CD4-positive, alpha-beta T cell treated with Interleukin-6 at 100 ng/mL for 8 hours (primary cell): ENCODE results near the gene CRADD.
"Not testable (repeated sequence)": the region's sequence is repeated elsewhere in the genome, so short reads cannot be mapped to it uniquely, and the experiment has no call there.

Experiments
- DNase-seq: peaks from one replicate; pipeline ENCODE4 v3.0.0-alpha.2; 2020; ENCODE audit warnings: mixed read lengths, low spot score

Gene CRADD

DNA sequence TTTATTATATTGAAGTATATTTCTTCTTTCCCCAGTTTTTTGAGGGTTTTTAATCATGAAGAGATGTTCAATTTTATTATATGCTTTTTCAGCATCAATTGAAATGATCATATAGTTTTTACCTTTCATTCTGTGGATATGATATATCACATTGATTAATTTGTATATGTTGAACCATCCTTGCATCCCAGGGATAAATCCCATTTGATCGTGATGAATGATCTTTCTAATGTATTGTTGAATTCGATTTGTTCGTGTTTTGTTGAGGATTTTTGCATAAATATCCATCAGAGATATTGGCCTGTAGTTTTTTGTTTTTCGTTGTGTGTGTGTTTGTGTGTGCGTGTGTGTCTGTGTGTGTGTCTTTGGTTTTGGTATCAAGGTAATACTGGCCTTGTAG, 196.4 kb downstream of the CRADD start:
- no peak for DNase-seq

GRCh38 chr12:93875157-93875556, 198.0 kb downstream of the CRADD start:
- DNase-seq: no peak

GRCh38 chr12:93876360-93876759, 199.2 kb downstream of the CRADD start:
- no peak for DNase-seq

DNA sequence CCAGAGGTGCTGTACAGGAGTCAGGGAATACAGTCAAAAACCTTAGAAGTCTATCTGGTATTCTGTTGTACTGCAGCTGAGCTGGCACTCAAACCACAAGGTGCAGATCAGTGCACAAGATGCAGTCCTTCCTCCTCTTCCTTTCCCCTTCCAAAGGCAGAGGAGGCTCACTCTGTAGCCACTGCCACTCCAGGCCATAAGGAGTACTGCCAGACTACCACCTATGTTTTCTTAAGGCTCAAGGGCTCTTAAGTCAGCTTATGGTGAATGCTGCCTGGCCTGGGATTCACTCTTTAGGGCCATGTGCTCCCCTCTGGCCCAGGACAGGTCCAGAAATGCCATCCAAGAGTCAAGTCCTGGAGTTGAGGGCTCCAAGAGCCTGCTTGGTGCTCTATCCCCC, 200.3 kb downstream of the CRADD start:
- DNase-seq: no peak

- DNase-seq: no peak
Measured at GRCh38 chr12:93879476-93880421, 202.6 kb downstream of the CRADD start.

GRCh38 chr12:93880853-93881522, 203.8 kb downstream of the CRADD start:
- no peak for DNase-seq

DNA sequence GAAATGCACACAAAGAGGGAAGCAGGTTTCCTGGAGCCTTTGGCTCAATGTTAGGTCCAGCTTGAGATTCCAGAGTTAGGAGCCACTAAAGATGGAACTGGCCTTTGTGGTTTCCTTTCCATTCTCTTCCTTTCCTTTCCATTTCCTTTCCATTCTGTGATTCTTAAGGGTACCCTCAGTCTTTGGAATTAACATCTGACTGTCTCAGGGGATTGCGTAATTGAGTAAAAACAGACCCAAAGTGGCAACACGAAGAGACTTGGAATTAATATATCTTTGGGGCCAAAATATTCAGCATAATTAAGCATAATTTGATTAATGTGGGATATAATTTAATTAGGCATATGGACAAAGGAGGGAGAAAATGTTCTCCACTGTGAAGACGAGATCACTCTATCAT, 205.6 kb downstream of the CRADD start:
- no peak for DNase-seq

DNA sequence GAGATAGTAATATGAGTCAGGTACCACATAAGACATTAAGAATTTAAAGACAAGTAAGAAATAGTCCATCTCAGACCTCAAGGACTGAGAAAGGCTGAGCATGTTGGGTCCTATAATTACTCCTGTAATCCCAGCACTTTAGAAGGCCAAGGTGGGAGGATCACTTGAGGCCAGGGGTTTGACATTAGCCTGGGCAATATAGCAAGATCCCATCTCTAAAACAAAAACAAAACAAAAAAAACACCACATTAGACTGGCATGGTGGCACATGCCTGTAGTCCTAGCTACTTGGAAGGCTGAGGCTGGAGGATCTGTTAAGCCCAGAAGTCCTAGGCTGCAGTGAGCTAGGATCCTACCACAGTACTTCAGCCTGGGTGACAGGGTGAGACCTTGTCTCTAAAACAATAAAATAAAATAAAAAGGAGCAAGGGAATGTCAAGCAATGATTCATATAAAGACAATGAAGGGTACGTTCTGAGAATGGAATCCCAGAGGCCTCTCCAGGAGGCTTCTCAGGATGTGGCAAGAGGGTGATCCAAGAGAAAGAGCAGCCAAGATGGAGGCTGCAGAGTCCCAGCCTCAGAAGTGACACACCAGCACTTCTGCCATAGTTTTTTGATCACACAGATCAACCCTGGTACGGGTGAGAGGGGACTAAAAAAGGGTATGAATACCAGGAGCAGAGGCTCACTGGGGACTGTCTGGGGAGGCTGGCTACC, 206.4 kb downstream of the CRADD start:
- DNase-seq: no peak

DNA sequence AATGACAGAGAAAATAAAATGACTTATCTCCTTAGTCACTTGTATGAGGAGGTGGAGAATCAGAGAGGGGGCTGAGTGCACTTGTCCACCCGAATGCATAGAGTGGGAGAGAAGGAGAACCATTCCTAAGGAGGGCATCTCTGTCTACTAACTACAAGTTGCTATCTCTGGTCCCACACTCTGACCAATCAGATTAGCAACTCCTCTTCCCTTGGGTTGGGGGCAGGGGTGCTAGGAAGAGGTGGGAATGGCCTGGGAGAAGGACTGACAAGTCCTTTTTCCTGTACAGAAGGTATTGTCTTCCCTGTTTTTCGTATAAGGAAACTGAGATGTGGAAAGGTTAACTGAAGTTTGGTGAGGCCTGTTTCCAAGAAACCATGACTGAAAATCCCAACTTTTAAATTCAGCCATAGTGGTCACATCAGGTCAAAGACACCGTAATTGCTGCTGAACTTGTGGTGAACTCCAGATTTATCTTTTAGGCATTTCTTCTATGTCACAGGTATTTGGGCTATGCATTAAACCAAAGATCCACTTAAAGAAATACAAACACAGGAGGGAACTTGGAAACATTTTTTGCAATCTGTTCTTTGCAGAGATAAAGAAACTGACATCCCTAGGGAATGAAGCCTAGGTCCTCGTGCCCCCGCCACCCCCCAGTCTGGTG, 207.8 kb downstream of the CRADD start:
- no peak for DNase-seq

DNA sequence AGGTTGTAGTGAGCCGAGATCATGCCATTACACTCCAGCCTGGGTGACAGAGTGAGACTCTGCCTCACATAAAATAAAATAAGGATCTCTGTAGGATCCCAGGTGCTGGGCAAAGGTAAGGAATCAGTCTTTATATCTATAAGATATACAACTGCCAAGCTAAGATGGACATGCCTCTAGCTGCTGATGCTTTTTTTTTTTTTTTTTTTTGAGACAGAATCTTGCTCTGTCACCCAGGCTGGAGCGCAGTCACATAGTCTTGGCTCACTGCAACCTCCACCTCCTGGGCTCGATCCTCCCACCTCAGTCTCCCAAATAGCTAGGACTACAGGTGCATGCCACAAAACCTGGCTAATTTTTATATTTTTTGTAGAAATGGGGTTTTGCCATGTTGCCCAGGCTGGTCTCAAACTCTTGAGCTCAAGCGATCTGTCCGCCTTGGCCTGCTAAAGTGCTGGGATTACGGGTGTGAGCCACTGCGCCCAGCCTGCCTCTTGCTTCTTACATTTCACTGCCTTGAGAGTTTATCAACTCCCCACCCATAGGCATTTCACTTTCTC, 208.9 kb downstream of the CRADD start:
- not testable (repeated sequence) for DNase-seq

DNA sequence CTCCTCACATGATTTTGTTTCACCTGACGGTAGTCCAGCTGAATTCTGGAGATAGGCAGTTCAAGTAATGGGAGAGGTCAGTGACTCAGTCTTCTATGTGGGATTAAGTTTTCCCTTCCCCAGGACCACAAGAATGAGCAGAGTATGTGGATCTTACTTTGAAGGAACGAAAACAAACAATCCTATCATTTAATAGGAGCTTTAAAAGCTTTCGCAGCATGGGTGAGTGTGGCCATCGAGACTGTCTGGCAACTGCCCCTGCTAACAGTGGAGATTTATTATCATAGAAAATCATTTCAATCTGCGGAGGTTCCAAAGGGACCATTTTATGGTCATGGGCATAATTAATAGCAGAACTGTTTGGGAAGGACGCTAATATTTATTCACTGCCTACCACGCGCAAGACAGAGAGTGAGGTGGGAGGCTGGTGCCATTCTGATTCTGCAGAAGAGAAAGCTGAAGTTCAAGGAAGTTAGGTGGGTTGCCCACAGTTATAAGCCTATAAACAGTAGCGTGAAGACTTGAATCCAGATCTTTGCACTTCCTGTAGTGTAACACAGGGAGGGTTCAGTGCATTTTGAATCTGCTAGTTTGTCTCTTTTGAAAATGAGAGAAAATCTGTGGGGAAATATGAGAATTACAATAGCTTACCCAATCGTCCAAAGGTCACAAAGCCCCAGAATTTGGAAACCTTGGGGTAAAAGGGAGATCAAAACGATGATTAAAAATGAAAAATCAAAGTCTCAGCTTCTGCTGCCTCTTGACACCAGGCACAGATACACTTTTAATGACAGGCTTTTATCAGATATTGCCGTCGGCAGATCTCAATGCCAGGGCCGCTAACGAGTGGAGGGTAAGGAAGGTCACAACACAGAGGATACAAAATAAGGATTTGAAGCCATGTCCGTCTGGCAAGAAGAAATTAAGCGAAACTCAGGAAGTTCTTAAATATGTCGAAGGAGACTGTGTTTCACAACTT, 209.6 kb downstream of the CRADD start:
- DNase-seq: no peak

DNA sequence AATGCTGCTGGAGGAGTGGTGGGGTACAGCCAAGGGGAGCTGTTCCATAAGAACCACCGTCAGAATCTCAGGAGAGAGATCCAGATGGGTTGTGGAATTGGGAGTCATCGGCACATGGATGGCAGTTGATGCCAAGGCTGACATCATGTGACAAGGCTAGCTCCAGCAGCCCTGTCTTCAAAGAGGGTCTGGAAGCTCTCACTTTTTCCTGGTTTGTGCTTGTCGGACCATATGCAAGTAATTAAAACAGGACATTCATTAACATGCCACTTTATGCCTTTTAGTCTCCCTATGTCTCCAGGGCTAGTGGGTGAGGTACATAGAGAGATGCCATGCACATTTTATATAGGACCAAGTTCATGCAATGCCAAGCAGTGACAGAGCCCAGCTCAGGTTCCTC, 211.8 kb downstream of the CRADD start:
- DNase-seq: no peak

DNA sequence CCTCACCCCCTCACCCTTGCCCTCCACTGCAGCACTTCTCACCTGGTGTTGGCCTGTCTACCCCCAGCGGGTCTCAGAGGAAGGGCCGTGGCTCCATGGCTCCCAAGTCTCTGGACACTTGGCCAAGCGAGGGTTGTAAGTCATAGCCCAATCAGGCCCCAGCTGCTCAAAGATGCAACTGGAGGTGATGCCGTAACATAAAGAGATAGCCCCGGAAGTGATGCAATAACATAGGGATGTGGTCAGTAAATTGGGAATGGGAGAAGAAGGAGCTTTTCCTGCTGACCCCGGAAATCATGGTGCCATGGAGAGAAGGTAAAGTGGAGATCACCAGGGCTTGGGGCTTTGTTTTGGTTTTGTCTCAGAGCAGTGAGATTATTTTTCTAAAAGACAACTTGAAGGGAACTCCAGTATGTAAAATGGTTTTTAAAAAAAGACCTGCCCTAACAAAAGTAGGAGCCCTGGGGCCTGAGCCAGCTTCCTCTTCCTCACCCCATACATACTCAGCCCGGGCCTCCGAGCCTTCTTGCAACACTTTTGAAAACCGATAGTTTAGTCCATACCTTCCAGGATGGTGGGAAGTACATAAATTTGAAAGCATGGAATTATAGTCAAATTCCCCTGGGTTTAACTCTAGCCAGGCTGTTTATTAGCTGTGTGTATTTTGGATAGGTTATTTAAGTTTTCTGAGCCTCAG, 212.5 kb downstream of the CRADD start:
- DNase-seq: no peak

- DNase-seq: no peak
Measured at GRCh38 chr12:93892423-93893268, 215.5 kb downstream of the CRADD start.

GRCh38 chr12:93894391-93895088, 217.4 kb downstream of the CRADD start:
- DNase-seq: no peak

GRCh38 chr12:93895089-93895445, 217.9 kb downstream of the CRADD start:
- no peak for DNase-seq

DNA sequence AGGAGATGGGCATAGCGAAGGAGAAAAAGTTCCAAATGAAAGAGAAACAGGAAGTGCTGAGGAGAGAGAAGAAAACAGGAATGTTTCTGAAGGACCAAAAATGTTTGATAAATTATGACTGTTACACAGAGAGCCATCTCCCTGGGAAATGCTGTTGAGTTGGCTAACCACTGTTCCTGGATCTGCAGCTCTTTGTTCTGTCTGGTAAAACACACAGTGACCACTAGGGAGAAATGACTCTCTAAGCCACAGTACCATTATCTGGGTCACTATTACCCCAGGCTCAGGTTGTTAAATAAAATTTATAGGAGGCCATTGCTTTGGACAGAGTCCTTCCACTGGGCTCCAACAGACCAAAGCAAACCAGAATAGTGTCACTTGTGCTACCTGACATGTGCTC, 219.3 kb downstream of the CRADD start:
- no peak for DNase-seq

DNA sequence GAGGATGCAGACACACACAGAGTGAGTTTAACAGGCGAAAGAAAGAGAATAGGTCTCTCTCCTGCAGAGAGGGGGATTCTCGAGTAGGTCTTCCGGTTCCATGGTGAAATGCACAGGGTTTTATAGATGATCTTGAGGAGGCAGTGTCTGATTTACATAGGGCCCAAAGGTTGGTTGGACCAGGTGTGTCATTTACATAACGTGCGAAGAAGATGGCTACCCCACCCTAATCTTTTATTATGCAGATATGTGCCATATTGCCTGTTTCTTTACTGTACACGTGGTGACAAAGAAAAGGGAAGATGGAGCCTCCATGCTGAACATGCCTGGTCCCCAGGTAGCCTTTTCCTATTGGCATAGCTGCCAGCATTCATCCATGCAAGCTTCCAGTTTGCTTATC, 219.8 kb downstream of the CRADD start:
- DNase-seq: no peak

DNA sequence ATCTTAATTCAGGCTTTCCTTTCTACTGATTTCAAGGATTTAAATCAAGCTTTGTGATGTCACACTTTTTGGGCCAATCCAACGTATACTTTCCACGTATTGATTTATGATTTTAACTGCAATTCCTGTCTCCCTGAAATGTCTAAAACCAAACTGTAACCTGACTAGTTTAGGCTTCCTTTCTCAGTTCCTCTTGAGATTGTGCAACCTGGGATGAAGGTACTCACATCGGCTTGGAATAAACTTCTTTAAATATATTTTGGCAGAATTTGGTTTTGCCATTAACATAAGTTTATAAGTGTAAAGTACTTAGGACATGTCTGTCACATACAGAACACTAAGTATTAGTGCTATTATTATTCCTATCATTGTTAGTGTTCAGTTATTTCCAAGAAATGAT, 224.6 kb downstream of the CRADD start:
- no peak for DNase-seq
